HCT116 (cell line): ENCODE data around the gene SIK1. TPM values are rescaled to one million over a fixed set of nuclear protein-coding genes. Genes with fewer than 3 reads are reported as not detected.

Experiments used
- ATAC-seq: fragments of 200-7000 bp; cut with Tn5 transposase; 2 replicates; pipeline ENCODE4 v1.9.1; 2020; ENCODE audit warnings: mild to moderate bottlenecking, moderate library complexity
- BruUV-seq: library from RNA; stranded (reverse); fragments of 400-500 nt; replicated peaks from 2 replicates; lab custom pipeline; 2021; lab: Mats Ljungman, UMichigan
- CTCF ChIA-PET: fragments of 300-600 bp; sonication (Branson Sonifier 250); formaldehyde crosslinking; loops from one replicate; lab custom pipeline; 2021; ENCODE audit warnings: antibody characterized with exemption; lab: Charles Lee
- POLR2A ChIA-PET: fragments of 300-600, 350-600 bp; sonication (Branson Sonifier 250); formaldehyde crosslinking; loops from one replicate; lab custom pipeline; 2021; ENCODE audit warnings: antibody characterized with exemption; lab: Charles Lee
- RAD21 ChIA-PET, 2 experiments: fragments of 300-600 bp; sonication (Branson Sonifier 250); formaldehyde crosslinking; loops; one replicate each; lab custom pipeline; 2023; ENCODE audit warnings: low total read pairs in 2 of 2; ENCODE audit not compliant: uncharacterized antibody in 2 of 2, unreplicated experiment in 2 of 2, low non-redundant PET in 1 of 2; lab: Charles Lee
- DNase-seq: peaks from one replicate; pipeline ENCODE4 v3.0.0-alpha.2; 2010; ENCODE audit warnings: low read depth, low spot score
- H2AFZ ChIP-seq: fragments of 200-600 bp; shearing (Covaris generic), sonication (generic); 2 replicates; pipeline ENCODE4 v1.6.1; 2017; ENCODE audit warnings: low read depth, mixed run types, mixed read lengths, antibody characterized with exemption, low read length; ENCODE audit not compliant: poor library complexity, severe bottlenecking
- H3K27ac ChIP-seq: 2 replicates; pipeline ENCODE4 v1.5.1; 2012; ENCODE audit warnings: low read depth, low read length
- H3K27me3 ChIP-seq: fragments of 200-600 bp; sonication (generic); 2 replicates; pipeline ENCODE4 v1.6.1; 2016; ENCODE audit warnings: mixed run types, low read length, mixed read lengths; ENCODE audit not compliant: insufficient read depth
- H3K36me3 ChIP-seq, 2 experiments: fragments of 200-500 bp in 1 of 2; fragments of 200-600 bp in 1 of 2; sonication (Bioruptor generic) in 1 of 2; sonication (generic) in 1 of 2; 2 replicates each; pipeline versions ENCODE4 v1.5.1 to v1.6.1; 2014 to 2016; ENCODE audit warnings: low read length in 2 of 2, inconsistent platforms in 1 of 2, mixed read lengths in 1 of 2, mixed run types in 1 of 2; ENCODE audit not compliant: insufficient read depth in 2 of 2, control insufficient read depth in 1 of 2
- H3K4me1 ChIP-seq, 2 experiments: fragments of 200-600 bp in 1 of 2; sonication (generic) in 1 of 2; 2 replicates each; pipeline versions ENCODE4 v1.5.1 to v1.6.1; 2012 to 2017; ENCODE audit warnings: low read length in 2 of 2, inconsistent platforms in 1 of 2, mild to moderate bottlenecking in 1 of 2, mixed read lengths in 1 of 2, mixed run types in 1 of 2, moderate library complexity in 1 of 2; ENCODE audit not compliant: insufficient read depth in 2 of 2, control insufficient read depth in 1 of 2
- H3K4me2 ChIP-seq: fragments of 200-600 bp; sonication (generic); 2 replicates; pipeline ENCODE4 v1.6.1; 2017; ENCODE audit warnings: mixed run types, low read length, mixed read lengths
- H3K4me3 ChIP-seq, 2 experiments: fragments of 200-600 bp in 1 of 2; sonication (generic) in 1 of 2; replicated peaks in 1 of 2; 2 replicates each; pipeline ENCODE4 v1.5.1; 2011 to 2016; ENCODE audit warnings: low read length in 2 of 2, control low read depth in 1 of 2, low read depth in 1 of 2, mild to moderate bottlenecking in 1 of 2, mixed read lengths in 1 of 2, mixed run types in 1 of 2
- H3K79me2 ChIP-seq: fragments of 200-600 bp; sonication (generic); 2 replicates; pipeline ENCODE4 v1.6.1; 2017; ENCODE audit warnings: mild to moderate bottlenecking, mixed run types, low read length, moderate library complexity, mixed read lengths; ENCODE audit not compliant: insufficient read depth
- H3K9ac ChIP-seq: fragments of 200-600 bp; sonication (generic); 2 replicates; pipeline ENCODE4 v1.6.1; 2016; ENCODE audit warnings: low read length, mixed read lengths
- H3K9me2 ChIP-seq: fragments of 200-600 bp; sonication (generic), shearing (Covaris generic); 2 replicates; pipeline ENCODE4 v1.6.1; 2017; ENCODE audit warnings: mixed run types, mild to moderate bottlenecking, moderate library complexity; ENCODE audit not compliant: insufficient read depth
- H3K9me3 ChIP-seq, 2 experiments: fragments of 200-500 bp in 1 of 2; fragments of 200-600 bp in 1 of 2; sonication (Bioruptor generic) in 1 of 2; sonication (generic) in 1 of 2; 2 replicates each; pipeline ENCODE4 v1.6.1; 2014 to 2017; ENCODE audit warnings: low read length in 2 of 2, mixed read lengths in 2 of 2, inconsistent platforms in 1 of 2, low read depth in 1 of 2, mild to moderate bottlenecking in 1 of 2, mixed run types in 1 of 2, moderate library complexity in 1 of 2; ENCODE audit not compliant: control insufficient read depth in 1 of 2, insufficient read depth in 1 of 2
- H4K20me1 ChIP-seq: fragments of 200-600 bp; sonication (generic), shearing (Covaris generic); 2 replicates; pipeline ENCODE4 v1.6.1; 2017; ENCODE audit warnings: mixed run types, mild to moderate bottlenecking, moderate library complexity; ENCODE audit not compliant: insufficient read depth
- CTCF ChIP-seq, 3 experiments: fragments of 200-600 bp in 1 of 3; sonication (generic) in 1 of 3; IDR thresholded peaks in 2 of 3; conservative IDR thresholded peaks in 1 of 3; 2 replicates each; pipeline ENCODE4 v1.5.1; 2012 to 2017; ENCODE audit warnings: low read depth in 2 of 3, low read length in 2 of 3, antibody characterized with exemption in 1 of 3, borderline replicate concordance in 1 of 3, control low read depth in 1 of 3, mild to moderate bottlenecking in 1 of 3, mixed read lengths in 1 of 3, mixed run types in 1 of 3, moderate library complexity in 1 of 3; ENCODE audit not compliant: insufficient read depth in 1 of 3
- EGR1 ChIP-seq: IDR thresholded peaks from 2 replicates; pipeline ENCODE4 v1.6.1; 2012; ENCODE audit warnings: low read depth
- ELF1 ChIP-seq: IDR thresholded peaks from 2 replicates; pipeline ENCODE4 v1.6.1; 2012; ENCODE audit warnings: low read depth, borderline replicate concordance
- EZH2 ChIP-seq: fragments of 200-600 bp; sonication (generic); IDR thresholded peaks from 2 replicates; pipeline ENCODE4 v1.6.1; 2017; ENCODE audit warnings: antibody characterized with exemption, mixed run types
- EZH2phosphoT487 ChIP-seq: fragments of 200-600 bp; IDR thresholded peaks from 2 replicates; pipeline ENCODE4 v1.6.1; 2018; ENCODE audit warnings: antibody characterized with exemption, borderline replicate concordance
- POLR2A ChIP-seq: IDR thresholded peaks from 2 replicates; pipeline ENCODE4 v1.7.0; 2011; ENCODE audit warnings: borderline replicate concordance; ENCODE audit not compliant: insufficient read depth, insufficient read length; ENCODE audit errors: extremely low read depth
- RAD21 ChIP-seq: IDR thresholded peaks from 2 replicates; pipeline ENCODE4 v1.6.1; 2012; ENCODE audit warnings: low read depth, mild to moderate bottlenecking
- REST ChIP-seq: IDR thresholded peaks from 2 replicates; pipeline ENCODE4 v1.6.1; 2012; ENCODE audit warnings: low read depth
- TCF7L2 ChIP-seq: IDR thresholded peaks from 2 replicates; pipeline ENCODE4 v1.7.0; 2011; ENCODE audit warnings: borderline replicate concordance, inconsistent platforms; ENCODE audit not compliant: insufficient read depth, insufficient read length; ENCODE audit errors: extremely low read depth
- YY1 ChIP-seq: IDR thresholded peaks from 2 replicates; pipeline ENCODE4 v1.6.1; 2011; ENCODE audit warnings: low read length, low read depth, moderate library complexity, mild to moderate bottlenecking; ENCODE audit not compliant: insufficient replicate concordance; ENCODE audit errors: extremely low read depth
- ZNF274 ChIP-seq: fragments of 200-500 bp; sonication (Bioruptor generic); IDR thresholded peaks from 2 replicates; pipeline ENCODE4 v1.6.1; 2014; ENCODE audit warnings: mild to moderate bottlenecking, low read depth, low read length, inconsistent platforms
- intact Hi-C: fragments of 100-400 bp; cut with micrococcal nuclease; formaldehyde crosslinking; loops from 2 replicates; pipeline ENCODE4 v1.10.0; 2022
- total RNA-seq: library from RNA; stranded (reverse); gene quantifications from one replicate; pipeline ENCODE4 v1.2.1, GENCODE V29; 2021; ENCODE audit not compliant: unreplicated experiment

Gene SIK1
- total RNA-seq, 1 experiment from 2014 or later, result 14.7 TPM

DNA sequence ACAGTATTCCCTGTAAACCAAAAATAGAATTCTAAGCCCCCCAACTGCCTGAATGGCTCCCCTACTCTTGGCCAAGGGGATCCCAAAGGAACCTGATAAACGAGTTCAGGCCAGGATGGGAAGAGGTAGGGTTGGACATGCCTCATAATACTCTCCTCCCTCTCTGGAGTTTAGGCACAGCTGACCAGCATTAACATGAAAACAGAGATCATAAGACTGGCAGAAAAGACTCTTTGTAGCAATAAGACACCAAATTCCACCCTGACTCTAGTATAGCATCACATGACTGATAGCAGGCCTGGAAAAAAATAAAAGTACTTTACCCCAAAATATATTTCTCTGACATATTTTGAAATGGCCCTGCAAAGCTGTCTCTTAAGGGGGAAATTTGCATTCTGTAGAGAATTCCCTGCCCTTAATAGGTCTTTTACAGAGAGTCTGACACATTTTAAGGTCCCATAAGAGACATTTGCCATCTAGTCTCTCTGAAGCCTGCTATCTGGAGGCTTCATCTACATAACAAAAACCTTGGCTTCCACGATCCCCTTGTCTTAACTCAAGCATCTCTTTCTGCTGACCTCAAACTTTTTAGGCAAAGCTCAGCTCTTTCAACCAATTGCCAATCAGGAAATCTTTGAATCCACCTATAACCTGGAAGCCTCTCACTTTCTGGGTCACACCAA is 55.9 kb downstream of the SIK1 start (continued):
- TF ChIP-seq CTCF (IDR thresholded peaks at IDR 0.05 in 2 of 3, conservative IDR thresholded peaks at IDR 0.05 in 1 of 3; ENCODE audit: borderline replicate concordance in 1 of 3, insufficient read depth in 1 of 3, low read depth in 2 of 3, low read length in 2 of 3) (no peak), ELF1 (no peak), REST (no peak), YY1 (no peak), EZH2 (no peak), EGR1 (no peak), POLR2A (no peak)

DNA sequence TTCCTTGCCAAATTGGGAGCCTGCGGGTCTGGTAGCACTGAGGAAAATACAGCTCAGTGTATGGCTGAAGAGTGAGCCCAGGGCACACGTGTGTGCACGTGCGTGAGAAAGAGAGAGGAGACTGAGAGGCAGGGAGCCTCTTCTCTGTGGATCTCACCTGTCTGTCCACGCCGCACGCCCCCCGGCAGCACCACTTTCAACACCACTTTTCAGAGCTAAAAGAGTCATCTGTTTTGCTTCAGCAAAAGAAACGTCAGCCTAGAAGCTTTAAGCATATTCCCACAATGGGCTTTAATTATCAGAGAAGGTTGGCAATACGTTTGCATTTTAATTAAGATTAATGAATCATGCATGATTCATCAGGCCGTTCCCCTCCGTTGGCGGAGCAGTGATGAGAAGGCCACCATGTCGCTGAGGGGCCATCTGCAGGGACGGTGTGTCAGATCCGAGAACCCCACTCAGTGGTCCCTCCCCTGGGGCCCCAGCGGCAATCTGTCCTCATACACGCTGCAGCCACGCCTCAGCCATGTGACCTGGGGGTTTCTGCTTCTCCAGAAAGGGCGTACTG is 56.8 kb downstream of the SIK1 start:
- Histone ChIP-seq H3K9ac (no peak overlapping the region), H3K4me2 (no peak overlapping the region), H3K27me3 (no peaks in the 10 kb centered on the region), H3K79me2 (no peaks in the 10 kb centered on the region), H3K27ac (no peak overlapping the region), H3K9me3 (no peaks in the 10 kb centered on the region), H2AFZ (no peak overlapping the region), H3K4me3 (no peak overlapping the region), H3K36me3 (no peaks in the 10 kb centered on the region), H4K20me1 (no peaks in the 10 kb centered on the region), H3K9me2 (no peaks in the 10 kb centered on the region), H3K4me1 (no peaks in the 10 kb centered on the region)
- ChIA-PET POLR2A (no interaction called here), RAD21 (no interaction called here), CTCF (no interaction called here)
- BruUV-seq, result no TSS peak
- DNase-seq, result no peak
- intact Hi-C loops, result no loop called here
- no peak for ATAC-seq
- TF ChIP-seq ELF1 (no peak), POLR2A (no peak), EZH2phosphoT487 (no peak), REST (no peak), TCF7L2 (no peak), ZNF274 (no peak), RAD21 (no peak)
